Spleen (tissue), 7 donors: Measurements from ENCODE around the gene EDIL3.

Experiments used
- POLR2AphosphoS5 ChIP-seq, 3 donors: sonication (generic); formaldehyde crosslinking; IDR thresholded peaks; one replicate each; pipeline ENCODE4 v1.5.1; 2017; ENCODE audit warnings: antibody characterized with exemption in 3 of 3
- TF ChIP-seq, protein P1 (sequence below), 11 experiments: fragments of 200-600 bp in 7 of 11; fragments of 450-650 bp in 4 of 11; sonication (generic) in 4 of 11; IDR thresholded peaks in 8 of 11; conservative IDR thresholded peaks in 3 of 11; 1 replicate in 7 of 11; 2 replicates in 4 of 11; pipeline versions ENCODE4 v1.4.0 to v1.8.0; 2016 to 2021; ENCODE audit warnings: antibody characterized with exemption in 11 of 11, inconsistent platforms in 4 of 11, mild to moderate bottlenecking in 1 of 11
- donor health status: DM: no; HTN: no; CAD: no; lungs with moderate emphysema.
- donor health status: DM: no; HTN: no; CAD: no.
- donor health status: DM: no; HTN: no; CAD: no.

GRCh38 chr5:83922699-83923098 is 462.0 kb downstream of the EDIL3 start:
- TF ChIP-seq, protein P1, sequence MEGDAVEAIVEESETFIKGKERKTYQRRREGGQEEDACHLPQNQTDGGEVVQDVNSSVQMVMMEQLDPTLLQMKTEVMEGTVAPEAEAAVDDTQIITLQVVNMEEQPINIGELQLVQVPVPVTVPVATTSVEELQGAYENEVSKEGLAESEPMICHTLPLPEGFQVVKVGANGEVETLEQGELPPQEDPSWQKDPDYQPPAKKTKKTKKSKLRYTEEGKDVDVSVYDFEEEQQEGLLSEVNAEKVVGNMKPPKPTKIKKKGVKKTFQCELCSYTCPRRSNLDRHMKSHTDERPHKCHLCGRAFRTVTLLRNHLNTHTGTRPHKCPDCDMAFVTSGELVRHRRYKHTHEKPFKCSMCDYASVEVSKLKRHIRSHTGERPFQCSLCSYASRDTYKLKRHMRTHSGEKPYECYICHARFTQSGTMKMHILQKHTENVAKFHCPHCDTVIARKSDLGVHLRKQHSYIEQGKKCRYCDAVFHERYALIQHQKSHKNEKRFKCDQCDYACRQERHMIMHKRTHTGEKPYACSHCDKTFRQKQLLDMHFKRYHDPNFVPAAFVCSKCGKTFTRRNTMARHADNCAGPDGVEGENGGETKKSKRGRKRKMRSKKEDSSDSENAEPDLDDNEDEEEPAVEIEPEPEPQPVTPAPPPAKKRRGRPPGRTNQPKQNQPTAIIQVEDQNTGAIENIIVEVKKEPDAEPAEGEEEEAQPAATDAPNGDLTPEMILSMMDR (IDR thresholded peaks at IDR 0.05 in 8 of 11, conservative IDR thresholded peaks at IDR 0.05 in 3 of 11): no peak
- TF ChIP-seq POLR2AphosphoS5 (IDR thresholded peaks at IDR 0.05): no peak
